Measurements from ENCODE around the gene C6orf120.
"Not testable (repeated sequence)": the region's sequence is repeated elsewhere in the genome, so short reads cannot be mapped to it uniquely, and the experiment has no call there.

Gene C6orf120

GRCh38 chr6:169684056-169684455 is 17.9 kb upstream of the C6orf120 start:
- no peak for DNase-seq

GRCh38 chr6:169685860-169686259 is 16.1 kb upstream of the C6orf120 start:
- DNase-seq = no peak

- no peak for DNase-seq
Observed at GRCh38 chr6:169689287-169689686, 12.6 kb upstream of the C6orf120 start.

- no peak for DNase-seq
Observed at GRCh38 chr6:169691260-169691659, 10.7 kb upstream of the C6orf120 start.

GRCh38 chr6:169692516-169692915 is 9.4 kb upstream of the C6orf120 start:
- no peak for DNase-seq

GRCh38 chr6:169695131-169695530 is 6.8 kb upstream of the C6orf120 start:
- no peak for DNase-seq

GRCh38 chr6:169697115-169697514 is 4.8 kb upstream of the C6orf120 start:
- not testable (repeated sequence) for DNase-seq

GRCh38 chr6:169700296-169700695 is 1.6 kb upstream of the C6orf120 start:
- DNase-seq = peak; percentile 45 to 47

- DNase-seq = peak in 1 of 2 donors; percentile 13
Observed at GRCh38 chr6:169701311-169701953, 494 bp upstream of the C6orf120 start.

GRCh38 chr6:169702840-169703246 is 917 bp downstream of the C6orf120 start:
- DNase-seq = no peak

- no peak for DNase-seq
Observed at GRCh38 chr6:169707772-169708171, 5.8 kb downstream of the C6orf120 start.

GRCh38 chr6:169709293-169709692 is 7.4 kb downstream of the C6orf120 start:
- DNase-seq = no peak

GRCh38 chr6:169710009-169710408 is 8.1 kb downstream of the C6orf120 start:
- no peak for DNase-seq

GRCh38 chr6:169714178-169714577 is 12.3 kb downstream of the C6orf120 start:
- DNase-seq = no peak

- no peak for DNase-seq
Observed at GRCh38 chr6:169714595-169714994, 12.7 kb downstream of the C6orf120 start.

GRCh38 chr6:169719117-169719516 is 17.2 kb downstream of the C6orf120 start:
- no peak for DNase-seq

GRCh38 chr6:169720207-169720855 is 18.4 kb downstream of the C6orf120 start:
- DNase-seq = peak in 1 of 2 donors; percentile 11

GRCh38 chr6:169722362-169723199 is 20.7 kb downstream of the C6orf120 start:
- peak; percentile 51 to 69 for DNase-seq

- DNase-seq = peak; percentile 36 to 60
Observed at GRCh38 chr6:169723200-169723909, 21.4 kb downstream of the C6orf120 start.

GRCh38 chr6:169723991-169724493 is 22.1 kb downstream of the C6orf120 start:
- peak in 1 of 2 donors; percentile 43 for DNase-seq

GRCh38 chr6:169724494-169725124 is 22.7 kb downstream of the C6orf120 start, which contains the start of gene PHF10:
PHF10 (minus strand) TSS chr6:169724500; CDS start chr6:169723931, 569 bp downstream.
- peak in 1 of 2 donors; percentile 28 for DNase-seq
